Stimulated activated CD4-positive, alpha-beta T cell treated with anti-CD3 and anti-CD28 coated beads, Interleukin-1b, Interleukin-23, amount 100 ng/mL, for 1 hour (primary cell): ENCODE measurements around the gene RIOK3.
"Not testable (repeated sequence)": the region's sequence is repeated elsewhere in the genome, so short reads cannot be mapped to it uniquely, and the experiment has no call there.

Source experiments
- DNase-seq, 2 donors: peaks; one replicate each; pipeline ENCODE4 v3.0.0-alpha.2; 2020; ENCODE audit warnings: low read depth in 2 of 2

The RIOK3 gene

GRCh38 chr18:23451011-23451410, 2.1 kb upstream of the RIOK3 start:
- DNase-seq: no peak

- DNase-seq: no peak
These were observed 1.6 kb upstream of the RIOK3 start for GRCh38 chr18:23451491-23451890.

GRCh38 chr18:23452347-23452727, 750 bp upstream of the RIOK3 start:
- DNase-seq: no peak

- no peak for DNase-seq
These were observed 582 bp downstream of the RIOK3 start for GRCh38 chr18:23453680-23454058.

DNA sequence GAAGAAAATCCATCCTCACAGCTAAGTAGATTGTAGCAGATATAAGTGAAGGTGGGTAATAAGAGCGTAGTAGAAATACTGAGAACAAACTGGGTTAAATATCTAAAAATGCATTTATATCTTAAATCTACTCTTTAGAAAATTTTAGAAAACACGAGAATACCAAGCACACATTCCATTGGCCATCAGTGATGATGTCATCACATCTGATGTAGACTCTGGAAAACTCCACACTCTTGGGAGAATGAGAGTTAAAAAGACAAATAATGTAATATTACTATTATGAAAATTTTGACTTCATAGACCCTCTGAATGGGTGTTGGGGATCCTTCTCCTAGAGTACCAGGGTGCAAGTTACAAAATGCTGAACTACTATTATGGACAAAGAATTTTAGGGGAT, 3.7 kb downstream of the RIOK3 start:
- no peak for DNase-seq

GRCh38 chr18:23458830-23459529, 5.9 kb downstream of the RIOK3 start:
- no peak for DNase-seq

DNA sequence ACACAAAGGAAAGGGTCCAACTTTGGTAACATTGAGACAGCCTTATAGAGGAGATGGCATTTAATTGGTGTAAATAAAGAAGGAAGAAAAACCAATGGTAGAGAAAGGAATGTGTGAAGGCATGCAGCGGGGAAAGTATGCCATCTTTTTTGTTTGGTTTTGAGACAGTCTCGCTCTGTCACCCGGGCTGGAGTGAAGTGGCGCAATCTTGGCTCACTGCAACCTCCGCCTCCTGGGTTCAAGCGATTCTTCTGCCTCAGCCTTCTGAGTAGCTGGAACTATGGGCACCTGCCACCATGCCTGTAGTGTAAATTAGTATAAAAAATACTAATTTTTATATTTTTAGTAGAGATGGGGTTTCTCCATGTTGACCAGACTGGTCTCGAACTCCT, 6.4 kb downstream of the RIOK3 start:
- no peak for DNase-seq

DNA sequence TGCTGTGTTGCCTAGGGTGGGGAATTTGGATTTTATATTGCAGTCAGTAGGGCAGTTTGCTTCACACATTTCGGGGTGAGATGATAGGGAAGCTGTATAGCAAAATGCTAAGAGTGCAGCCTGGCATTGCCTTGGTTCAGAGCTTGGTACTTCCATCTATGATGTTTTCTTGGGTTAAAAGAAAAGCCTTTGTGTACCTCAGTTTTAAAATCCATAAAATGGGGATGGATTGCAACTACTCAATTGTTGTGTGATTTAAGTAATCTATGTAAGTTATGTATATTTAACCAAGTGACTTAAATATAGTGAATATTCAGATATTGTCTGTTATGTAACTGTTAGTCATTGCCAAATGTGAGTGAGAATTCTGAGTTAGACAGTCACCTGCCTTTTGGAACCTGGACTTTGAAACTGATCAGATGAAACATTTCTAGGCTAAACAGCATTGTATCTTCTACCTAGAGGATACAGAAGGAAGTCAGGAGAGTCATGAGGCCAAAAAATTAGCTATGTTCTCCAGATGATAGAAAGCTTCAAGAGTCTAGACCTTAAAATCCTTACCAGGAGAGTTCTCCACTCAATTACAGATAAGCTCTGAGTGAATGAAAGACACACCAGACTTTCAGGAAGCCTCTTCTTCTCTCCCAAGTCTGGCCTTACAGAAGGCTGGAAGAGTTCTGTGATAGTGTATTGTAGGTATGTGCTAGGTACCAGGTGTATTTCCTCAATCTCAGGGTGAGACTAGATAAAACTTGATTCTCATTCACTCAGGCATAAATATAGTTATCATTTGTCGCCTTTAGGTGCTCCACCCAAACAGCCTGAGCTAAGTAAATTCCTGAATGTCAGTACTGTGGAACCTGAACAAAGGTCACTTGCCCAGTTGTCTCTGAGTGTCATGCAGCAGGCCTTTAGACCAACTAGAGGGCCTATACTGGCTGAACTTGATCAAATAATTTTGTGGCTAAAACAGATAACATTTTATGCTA, 7.5 kb downstream of the RIOK3 start:
- no peak for DNase-seq

- DNase-seq: no peak
These were observed 9.8 kb downstream of the RIOK3 start for GRCh38 chr18:23462876-23463275.

DNA sequence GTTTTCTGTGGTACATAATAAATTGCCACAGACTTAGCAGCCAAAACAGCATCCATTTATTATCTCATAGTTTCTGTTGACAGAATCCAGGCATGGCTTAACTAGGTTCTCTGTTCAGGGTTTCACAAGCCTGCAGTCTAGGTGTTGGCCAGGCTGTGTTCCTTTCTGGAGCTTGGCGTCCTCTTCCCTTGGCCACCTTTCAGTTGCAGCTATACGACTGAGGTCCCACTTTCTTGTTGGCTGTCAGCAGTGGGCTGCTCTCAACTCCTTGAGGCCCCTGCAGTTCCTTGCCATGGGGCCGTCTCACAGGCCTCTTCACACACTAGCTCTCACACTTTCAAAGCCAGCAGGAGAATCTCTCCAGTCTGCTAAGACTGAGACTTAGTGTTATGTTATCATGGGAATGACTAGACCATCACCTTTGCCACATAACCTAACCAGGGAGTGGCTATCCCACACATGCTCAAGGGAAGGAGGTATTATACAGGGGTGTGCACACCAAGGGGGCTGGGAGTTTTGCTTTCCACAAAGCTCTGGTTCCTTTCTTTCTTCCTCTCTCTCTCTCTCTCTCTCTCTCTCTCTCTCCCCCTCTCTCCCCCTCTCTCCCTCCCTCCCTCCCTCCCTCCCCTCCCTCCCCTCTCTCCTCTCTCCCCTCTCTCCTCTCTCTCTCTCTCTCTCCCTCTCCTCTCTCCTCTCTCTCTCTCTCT, 15.8 kb downstream of the RIOK3 start:
- no peak for DNase-seq

DNA sequence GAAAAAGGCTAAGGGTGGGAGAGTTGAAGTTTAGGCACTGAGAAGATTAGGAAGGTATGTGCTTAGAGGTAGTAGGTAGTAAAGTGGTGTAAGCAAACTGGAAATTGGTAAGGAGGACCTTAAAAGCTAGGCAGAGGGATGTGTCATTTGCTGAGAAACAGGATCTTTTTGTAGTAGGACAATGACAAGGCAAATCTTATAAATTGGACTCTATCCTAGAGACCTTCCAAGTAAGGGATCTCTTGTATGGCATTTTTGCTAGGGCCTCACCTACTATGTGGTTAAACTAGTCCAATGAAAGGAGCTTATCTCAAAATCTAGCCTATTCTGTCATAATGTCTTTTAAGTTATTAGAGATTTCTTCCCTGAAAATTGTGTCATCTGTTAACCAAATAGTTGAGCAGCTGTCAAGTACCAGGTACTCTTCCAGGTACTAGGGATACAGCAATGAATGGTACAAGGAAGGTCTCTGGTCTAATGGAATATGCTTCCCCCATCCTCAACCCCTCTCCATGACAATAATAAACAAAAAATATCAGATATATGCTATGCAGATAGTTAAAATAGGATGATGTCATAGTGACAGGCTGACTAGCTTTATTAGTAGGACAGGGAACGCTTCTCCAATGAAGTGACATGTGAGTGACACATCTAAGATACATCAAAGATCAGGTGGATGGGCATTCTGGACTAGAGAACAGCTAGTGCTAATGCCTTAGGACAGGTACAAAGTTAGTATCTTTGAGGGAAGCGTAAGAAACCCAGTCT, 17.7 kb downstream of the RIOK3 start:
- no peak for DNase-seq

DNA sequence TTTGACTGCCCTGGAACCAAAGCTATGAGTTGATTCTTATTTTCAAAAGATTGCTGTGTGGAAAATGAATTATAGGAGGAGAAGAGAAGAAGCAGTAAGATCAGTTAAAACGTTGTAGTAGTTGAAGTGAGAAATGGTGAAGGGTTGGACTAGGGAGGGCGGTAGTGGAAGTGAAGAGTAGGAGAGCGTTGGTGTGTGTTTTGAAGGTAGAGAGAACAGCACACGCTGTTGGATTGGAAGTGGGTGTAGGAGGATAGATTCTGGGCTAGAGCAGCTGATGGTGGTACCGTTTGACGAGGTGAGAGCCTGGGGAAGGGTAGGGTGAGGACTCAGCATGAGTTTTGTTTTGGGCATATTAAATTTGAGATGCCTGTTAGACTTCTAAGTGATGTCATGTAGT, 18.4 kb downstream of the RIOK3 start:
- DNase-seq: no peak

GRCh38 chr18:23479829-23480505, 26.9 kb downstream of the RIOK3 start:
- no peak for DNase-seq

DNA sequence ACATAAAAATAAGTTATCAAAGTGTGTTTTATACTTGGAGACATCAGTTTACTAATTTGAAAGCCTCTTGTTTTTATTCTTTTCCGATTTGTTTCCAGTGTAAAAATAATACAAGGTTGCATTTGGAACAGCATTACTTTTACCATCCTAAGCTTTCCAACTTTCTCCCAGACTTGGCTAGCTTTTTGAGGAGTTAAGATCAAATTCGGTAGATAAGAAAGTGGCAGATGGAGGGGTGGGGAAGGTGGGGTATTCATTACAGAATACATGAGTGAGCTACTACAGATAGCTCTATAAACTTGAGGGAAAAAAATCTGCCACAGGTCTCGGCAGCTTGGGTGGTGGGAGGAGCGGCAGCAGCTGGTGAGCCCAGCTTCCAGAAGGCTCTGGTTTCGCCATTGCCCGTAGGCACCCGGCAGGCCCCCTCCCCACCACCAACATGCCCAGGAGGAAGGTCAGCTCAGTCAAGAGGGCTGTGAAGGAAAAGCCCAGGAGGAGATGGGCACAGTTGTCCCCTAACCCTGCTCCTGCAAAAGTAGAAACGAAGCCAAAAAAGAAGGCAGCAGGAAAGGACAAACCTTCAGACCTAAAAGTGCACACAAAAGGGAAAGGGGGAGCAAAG, 31.6 kb downstream of the RIOK3 start:
- DNase-seq: no peak

GRCh38 chr18:23485386-23485785, 32.3 kb downstream of the RIOK3 start:
- DNase-seq: no peak

DNA sequence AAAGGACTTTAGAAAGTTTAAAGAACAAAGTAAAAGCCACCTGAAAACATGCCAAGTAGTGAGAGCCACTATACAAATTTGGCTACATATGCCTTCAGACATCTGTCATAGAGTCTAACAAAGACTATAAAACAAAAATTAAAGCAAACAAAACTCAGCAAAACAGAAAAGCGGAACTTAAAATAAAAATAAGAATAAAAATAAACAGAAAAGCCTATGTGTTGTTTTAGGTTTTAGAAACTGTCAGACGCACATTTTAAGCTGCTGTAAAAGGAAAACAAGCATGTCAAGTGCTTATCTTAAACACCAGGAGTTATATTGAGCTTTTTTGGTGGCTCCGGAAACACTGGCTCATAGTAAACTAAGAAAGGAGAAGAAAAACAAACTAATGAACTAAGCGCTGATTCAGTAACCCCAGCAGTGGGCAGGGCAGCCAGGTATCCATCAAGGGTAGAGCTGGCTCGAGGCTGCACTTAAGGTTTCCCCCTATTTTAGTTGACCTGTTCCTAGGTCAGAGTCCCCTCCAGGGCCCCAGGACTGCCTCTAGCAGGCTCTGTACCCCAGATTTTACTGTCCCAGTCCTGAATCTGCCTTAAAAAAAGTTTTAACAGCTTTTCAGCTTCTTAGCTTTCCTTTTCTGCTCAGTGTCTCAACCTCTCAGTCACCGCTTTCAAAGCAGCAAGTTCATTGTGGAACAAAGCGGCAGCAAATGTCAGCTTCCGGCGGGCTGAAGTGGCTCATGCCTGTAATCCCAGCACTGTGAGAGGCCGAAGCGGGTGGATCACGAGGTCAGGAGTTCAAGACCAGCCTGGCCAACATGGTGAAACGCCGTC, 34.9 kb downstream of the RIOK3 start:
- no peak for DNase-seq

GRCh38 chr18:23489586-23489985, 36.5 kb downstream of the RIOK3 start:
- DNase-seq: not testable (repeated sequence)

DNA sequence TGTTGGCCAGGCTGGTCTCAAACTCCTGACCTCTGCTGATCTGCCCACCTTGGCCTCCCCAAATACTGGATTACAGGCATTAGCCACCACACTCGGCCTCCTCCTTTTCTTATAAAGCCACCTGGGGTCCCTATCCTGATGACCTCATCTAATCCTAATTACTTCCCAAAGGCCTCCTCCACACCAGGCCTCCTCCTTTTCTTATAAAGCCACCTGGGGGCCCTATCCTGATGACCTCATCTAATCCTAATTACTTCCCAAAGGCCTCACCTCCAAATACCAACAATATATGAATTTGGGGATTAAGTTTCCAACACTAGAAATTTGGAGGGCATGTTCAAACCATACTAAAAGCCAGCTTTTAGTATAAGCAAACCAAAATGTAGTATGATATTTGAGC, 40.6 kb downstream of the RIOK3 start:
- DNase-seq: no peak

- no peak for DNase-seq
These were observed 41.9 kb downstream of the RIOK3 start for GRCh38 chr18:23494992-23495391.
